K562 (cell line): ENCODE data around the gene MARS1. TPM values are rescaled to one million over a fixed set of nuclear protein-coding genes. Genes with fewer than 3 reads are reported as not detected.

ENCODE experiments used
- ATAC-seq: fragments of 200-7000 bp; cut with Tn5 transposase; 3 replicates; pipeline ENCODE4 v1.9.1; 2020; ENCODE audit warnings: moderate library complexity
- BruUV-seq: library from RNA; stranded (reverse); fragments of 400-500 nt; replicated peaks from 2 replicates; lab custom pipeline; 2021; lab: Mats Ljungman, UMichigan
- CTCF ChIA-PET: fragments of 300-600 bp; formaldehyde crosslinking; extraction: SDS; loops from one replicate; lab custom pipeline; 2021; ENCODE audit warnings: low intra/inter-chr PET ratio; lab: Yijun Ruan, JAX
- POLR2A ChIA-PET: fragments of 300-600, 350-650 bp; sonication (Branson Sonifier 250); formaldehyde crosslinking; extraction: SDS; loops from one replicate; lab custom pipeline; 2021; ENCODE audit warnings: antibody characterized with exemption, inconsistent platforms; lab: Yijun Ruan, JAX
- DNase-seq, 4 experiments: peaks; one replicate each; pipeline versions ENCODE4 v3.0.0 to v3.0.0-alpha.2; 2011 to 2018; ENCODE audit warnings: low spot score in 3 of 4, mixed read lengths in 3 of 4; ENCODE audit errors: extremely low read depth in 1 of 4
- FAIRE-seq: peaks from 2 replicates; lab custom pipeline; 2011; peaks lifted over from hg19 to GRCh38; lab: Jason Lieb, UNC
- H2AFZ ChIP-seq: 2 replicates; pipeline ENCODE4 v1.6.0; 2011; ENCODE audit warnings: low read depth, low read length, control low read depth, inconsistent platforms
- H3K27ac ChIP-seq: fragments of 200-600 bp; 3 replicates; pipeline ENCODE4 v1.8.0; 2011; ENCODE audit warnings: low read depth, mild to moderate bottlenecking, control low read depth, inconsistent platforms, low read length, moderate library complexity, mixed read lengths; ENCODE audit errors: extremely low read depth
- H3K27me3 ChIP-seq, 2 experiments: fragments of 300-600 bp in 1 of 2; 2 replicates in 1 of 2; 3 replicates in 1 of 2; pipeline versions ENCODE4 v1.6.0 to v1.8.0; 2011; ENCODE audit warnings: inconsistent platforms in 2 of 2, low read length in 2 of 2, mild to moderate bottlenecking in 1 of 2, mixed read lengths in 1 of 2, moderate library complexity in 1 of 2; ENCODE audit not compliant: control insufficient read depth in 2 of 2, insufficient read depth in 2 of 2
- H3K36me3 ChIP-seq: fragments of 300-600 bp; 3 replicates; pipeline ENCODE4 v1.8.0; 2011; ENCODE audit warnings: mild to moderate bottlenecking, low read length, inconsistent platforms; ENCODE audit not compliant: control insufficient read depth, insufficient read depth
- H3K4me1 ChIP-seq, 2 experiments: fragments of 200-600 bp in 1 of 2; replicated peaks in 1 of 2; 2 replicates in 1 of 2; 3 replicates in 1 of 2; pipeline versions ENCODE4 v1.5.1 to v1.8.0; 2011; ENCODE audit warnings: inconsistent platforms in 2 of 2, low read length in 2 of 2, mild to moderate bottlenecking in 1 of 2, mixed read lengths in 1 of 2, moderate library complexity in 1 of 2; ENCODE audit not compliant: control insufficient read depth in 2 of 2, insufficient read depth in 2 of 2
- H3K4me2 ChIP-seq: 2 replicates; pipeline ENCODE4 v1.6.1; 2011; ENCODE audit warnings: low read length, control low read depth, inconsistent platforms, mixed read lengths; ENCODE audit not compliant: insufficient read depth
- H3K4me3 ChIP-seq: fragments of 200-600 bp; sonication (generic), shearing (Covaris generic); 2 replicates; pipeline ENCODE4 v1.5.1; 2016; ENCODE audit warnings: control low read depth, inconsistent platforms
- H3K79me2 ChIP-seq: fragments of 200-600 bp; 3 replicates; pipeline ENCODE4 v1.8.0; 2011; ENCODE audit warnings: low read length, inconsistent platforms; ENCODE audit not compliant: control insufficient read depth, insufficient read depth
- H3K9ac ChIP-seq, 2 experiments: 2 replicates each; pipeline versions ENCODE4 v1.6.0 to v1.6.1; 2011; ENCODE audit warnings: low read depth in 2 of 2, low read length in 2 of 2, control low read depth in 1 of 2, inconsistent platforms in 1 of 2, mild to moderate bottlenecking in 1 of 2, mixed read lengths in 1 of 2; ENCODE audit not compliant: insufficient read depth in 1 of 2
- H3K9me1 ChIP-seq: one replicate; pipeline ENCODE4 v1.6.0; 2011; ENCODE audit warnings: inconsistent platforms, mild to moderate bottlenecking, low read length, moderate library complexity; ENCODE audit not compliant: control insufficient read depth, insufficient read depth
- H3K9me3 ChIP-seq: replicated peaks from 2 replicates; pipeline ENCODE4 v1.5.1; 2011; ENCODE audit warnings: low read depth, low read length, inconsistent platforms; ENCODE audit not compliant: control insufficient read depth, insufficient read depth
- H4K20me1 ChIP-seq: replicated peaks from 2 replicates; pipeline ENCODE4 v1.6.1; 2011; ENCODE audit warnings: low read length, inconsistent platforms, mixed read lengths; ENCODE audit not compliant: control insufficient read depth, insufficient read depth
- HCFC1 ChIP-seq: IDR thresholded peaks from 2 replicates; pipeline ENCODE4 v1.6.1; 2012; ENCODE audit warnings: low read depth, low read length, improper control_type of control experiment
- SMAD2 ChIP-seq: fragments of 150-350 bp; IDR thresholded peaks from 2 replicates; pipeline ENCODE4 v1.6.1; 2014; ENCODE audit warnings: low read depth, mild to moderate bottlenecking, low read length
- ZFX ChIP-seq: sonication (generic); formaldehyde crosslinking; IDR thresholded peaks from 2 replicates; pipeline ENCODE4 v1.8.0; 2022; ENCODE audit warnings: mild to moderate bottlenecking, missing genetic modification reagents, moderate library complexity
- ZNF165 ChIP-seq: fragments of 250-450 bp; sonication (Bioruptor Pico); IDR thresholded peaks from 2 replicates; pipeline ENCODE4 v1.4.0; 2020; ENCODE audit warnings: borderline replicate concordance
- WGBS: fragments of 100-300 bp; shearing (Covaris generic); methylation state at CpG from one replicate; pipeline ENCODE4 v1.1.6; 2016; ENCODE audit warnings: low coverage, mixed read lengths; ENCODE audit not compliant: insufficient coverage; ENCODE audit errors: missing lambda C conversion rate; 5-methylcytosine and 5-hydroxymethylcytosine counted together
- in situ Hi-C: fragments of 300-500 bp; cut with MboI; formaldehyde crosslinking; loops from 4 replicates; pipeline ENCODE4 v1.15.0; 2018; ENCODE audit warnings: inconsistent platforms, mixed read lengths
- intact Hi-C: fragments of 100-400 bp; cut with micrococcal nuclease; formaldehyde crosslinking; loops from 2 replicates; pipeline ENCODE4 v1.14.2; 2022
- polyA plus RNA-seq, 8 experiments: library from polyadenylated mRNA; depleted of rRNA in 4 of 8; stranded (reverse) in 5 of 8; unstranded in 3 of 8; fragments of >200 nt; fragmentation: Nextera tagmentation in 2 of 8; fragmentation: Illumina TruSeq in 1 of 8; extraction: Ambion mirVana in 2 of 8; extraction: Trizol in 1 of 8; gene quantifications; 2 replicates each; pipeline versions ENCODE4 v1.2.1 to v1.2.3, GENCODE V29; 2011 to 2014; ENCODE audit warnings: inconsistent platforms in 1 of 8, missing spikeins in 1 of 8
- total RNA-seq, 7 experiments: library from RNA; depleted of rRNA in 6 of 7; stranded (reverse); fragments of >200 nt in 6 of 7; fragmentation: Illumina TruSeq in 2 of 7; extraction: Trizol in 2 of 7; gene quantifications; 2 replicates each; pipeline versions ENCODE4 v1.2.1 to v1.2.3, GENCODE V29; 2011 to 2021; ENCODE audit warnings: low replicate concordance in 1 of 7
- TF ChIP-seq, protein P1 (sequence below): fragments of 250-450 bp; sonication (Bioruptor Pico); IDR thresholded peaks from 2 replicates; pipeline ENCODE4 v1.9.0; 2021; ENCODE audit warnings: mild to moderate bottlenecking

Gene MARS1
- total and polyA plus RNA-seq, 9 of the 15 experiments (the other 6 are each of a cell fraction or from before 2014, with no cell fraction given): 117 to 382 (median 220) TPM

DNA sequence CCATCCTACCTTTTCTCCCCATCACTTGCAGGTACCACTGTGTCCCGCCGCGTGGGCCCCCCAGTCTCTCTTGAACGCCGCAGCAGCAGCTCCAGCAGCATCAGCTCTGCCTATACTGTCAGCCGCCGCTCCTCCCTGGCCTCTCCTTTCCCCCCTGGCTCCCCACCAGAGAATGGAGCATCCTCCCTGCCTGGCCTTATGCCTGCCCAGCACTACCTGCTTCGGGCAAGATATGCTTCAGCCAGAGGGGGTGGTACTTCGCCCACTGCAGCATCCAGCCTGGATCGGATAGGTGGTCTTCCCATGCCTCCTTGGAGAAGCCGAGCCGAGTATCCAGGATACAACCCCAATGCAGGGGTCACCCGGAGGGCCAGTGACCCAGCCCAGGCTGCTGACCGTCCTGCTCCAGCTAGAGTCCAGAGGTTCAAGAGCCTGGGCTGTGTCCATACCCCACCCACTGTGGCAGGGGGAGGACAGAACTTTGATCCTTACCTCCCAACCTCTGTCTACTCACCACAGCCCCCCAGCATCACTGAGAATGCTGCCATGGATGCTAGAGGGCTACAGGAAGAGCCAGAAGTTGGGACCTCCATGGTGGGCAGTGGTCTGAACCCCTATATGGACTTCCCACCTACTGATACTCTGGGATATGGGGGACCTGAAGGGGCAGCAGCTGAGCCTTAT lies 17.4 kb upstream of the MARS1 start:
- no peaks in the 10 kb centered on the region for H4K20me1 ChIP-seq
- no peak for ATAC-seq
- peaks cover 19 to 22% of the 10 kb centered on the region in 2 experiments for H3K4me1 ChIP-seq
- H3K27ac ChIP-seq: no peak overlapping the region
- no peak for TF ChIP-seq ZFX (CRISPR knock-in tag)
- TF ChIP-seq HCFC1: no peak
- no peak for TF ChIP-seq SMAD2
- TF ChIP-seq ZNF165 (CRISPR knock-in tag): no peak
- TF ChIP-seq, protein P1, sequence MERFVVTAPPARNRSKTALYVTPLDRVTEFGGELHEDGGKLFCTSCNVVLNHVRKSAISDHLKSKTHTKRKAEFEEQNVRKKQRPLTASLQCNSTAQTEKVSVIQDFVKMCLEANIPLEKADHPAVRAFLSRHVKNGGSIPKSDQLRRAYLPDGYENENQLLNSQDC (CRISPR knock-in tag): no peak
- H3K9me1 ChIP-seq: no peaks in the 10 kb centered on the region
- FAIRE-seq: no peak
- no peaks in the 10 kb centered on the region for H3K36me3 ChIP-seq
- 19% methylated on average over 12 of the region's 14 CpGs for WGBS
- no peak overlapping the region for H2AFZ ChIP-seq
- no peaks in the 10 kb centered on the region for H3K9me3 ChIP-seq
- CTCF ChIA-PET: no interaction called here
- POLR2A ChIA-PET: interaction anchor here (0.7 to 1.3 kb wide), 7 partner anchors 9 to 232 kb away, joined by 3 to 7 read pairs (median 5); partner anchors contain the start of genes ARHGAP9 and INHBE
- BruUV-seq: no TSS peak
- in situ Hi-C loops: no loop called here
- H3K9ac ChIP-seq: peak overlapping the region in 1 of 2 experiments; percentile 60; a peak in 1 of 4 replicates
- intact Hi-C loops: no loop called here
- DNase-seq: no peak
- H3K4me3 ChIP-seq: no peak overlapping the region
- H3K79me2 ChIP-seq: no peaks in the 10 kb centered on the region
- H3K4me2 ChIP-seq: no peak overlapping the region
- H3K27me3 ChIP-seq: peaks cover 16 to 47% of the 10 kb centered on the region in 2 experiments; a peak in 4 of 5 replicates
